22Rv1 (cell line): Measurements from ENCODE around the gene SLC48A1.
A peak's percentile ranks its signal among the peaks of the same experiment; 100 is the strongest.

Source experiments
- H3K27ac ChIP-seq: fragments of 450-650 bp; 2 replicates; pipeline ENCODE4 v1.5.1; 2017
- ZFX ChIP-seq: fragments of 450-650 bp; IDR thresholded peaks from 2 replicates; pipeline ENCODE4 v1.6.1; 2017; ENCODE audit warnings: antibody characterized with exemption, borderline replicate concordance
- TF ChIP-seq, protein P1 (sequence below): fragments of 450-650 bp; IDR thresholded peaks from 2 replicates; pipeline ENCODE4 v1.5.1; 2017; ENCODE audit warnings: mild to moderate bottlenecking

Gene SLC48A1

GRCh38 chr12:47817272-47818006, 44.4 kb downstream of the SLC48A1 start:
- TF ChIP-seq, protein P1, sequence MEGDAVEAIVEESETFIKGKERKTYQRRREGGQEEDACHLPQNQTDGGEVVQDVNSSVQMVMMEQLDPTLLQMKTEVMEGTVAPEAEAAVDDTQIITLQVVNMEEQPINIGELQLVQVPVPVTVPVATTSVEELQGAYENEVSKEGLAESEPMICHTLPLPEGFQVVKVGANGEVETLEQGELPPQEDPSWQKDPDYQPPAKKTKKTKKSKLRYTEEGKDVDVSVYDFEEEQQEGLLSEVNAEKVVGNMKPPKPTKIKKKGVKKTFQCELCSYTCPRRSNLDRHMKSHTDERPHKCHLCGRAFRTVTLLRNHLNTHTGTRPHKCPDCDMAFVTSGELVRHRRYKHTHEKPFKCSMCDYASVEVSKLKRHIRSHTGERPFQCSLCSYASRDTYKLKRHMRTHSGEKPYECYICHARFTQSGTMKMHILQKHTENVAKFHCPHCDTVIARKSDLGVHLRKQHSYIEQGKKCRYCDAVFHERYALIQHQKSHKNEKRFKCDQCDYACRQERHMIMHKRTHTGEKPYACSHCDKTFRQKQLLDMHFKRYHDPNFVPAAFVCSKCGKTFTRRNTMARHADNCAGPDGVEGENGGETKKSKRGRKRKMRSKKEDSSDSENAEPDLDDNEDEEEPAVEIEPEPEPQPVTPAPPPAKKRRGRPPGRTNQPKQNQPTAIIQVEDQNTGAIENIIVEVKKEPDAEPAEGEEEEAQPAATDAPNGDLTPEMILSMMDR, result peak; percentile 24
- no peak for TF ChIP-seq ZFX
- H3K27ac ChIP-seq, result peak overlapping the region; percentile 82

- TF ChIP-seq ZFX, result no peak
- TF ChIP-seq, protein P1, result no peak
- peak overlapping the region; percentile 82 for H3K27ac ChIP-seq
Observed at GRCh38 chr12:47818007-47818376, 45.0 kb downstream of the SLC48A1 start.

DNA sequence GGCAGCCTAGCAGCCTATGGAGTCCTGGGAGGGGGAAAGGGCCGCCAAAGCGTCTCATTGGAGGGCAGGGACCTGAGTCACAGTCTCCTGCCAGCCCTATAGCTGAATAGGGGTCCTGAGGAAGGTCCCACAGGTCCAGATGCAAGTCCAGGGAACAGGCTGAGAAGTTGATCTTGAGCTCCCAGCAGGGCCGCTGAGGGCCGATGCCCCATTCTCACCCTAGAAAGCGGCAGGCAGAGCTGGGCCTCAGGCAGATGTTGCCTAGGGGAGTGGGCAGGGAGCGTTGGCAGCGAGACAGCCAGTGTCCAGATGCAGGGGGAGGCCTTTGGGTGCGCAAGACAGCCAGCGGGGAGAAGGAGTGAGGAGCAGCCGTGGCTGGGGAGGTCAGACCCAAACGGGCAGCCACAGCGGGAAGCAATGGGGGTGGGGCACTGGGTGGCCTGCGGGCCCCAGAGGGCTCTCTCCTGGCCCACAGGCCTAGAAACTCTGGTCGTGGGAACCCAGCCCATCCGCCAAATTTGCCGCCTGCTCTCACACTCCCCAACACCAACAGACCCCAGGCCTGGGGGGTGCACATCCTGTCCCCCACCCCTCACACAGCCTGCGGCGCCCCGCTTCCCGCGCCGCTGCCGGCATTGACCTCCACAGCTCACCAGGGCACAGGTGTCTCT, 45.6 kb downstream of the SLC48A1 start:
- peak overlapping the region; percentile 82 for H3K27ac ChIP-seq
- TF ChIP-seq, protein P1, result no peak
- no peak for TF ChIP-seq ZFX

- TF ChIP-seq, protein P1, result peak; percentile 18; the same call in 1 of the 2 replicates
- no peak for TF ChIP-seq ZFX
- peak overlapping the region; percentile 82 for H3K27ac ChIP-seq
Observed at GRCh38 chr12:47819138-47819895, 46.3 kb downstream of the SLC48A1 start.

GRCh38 chr12:47819896-47820630, 47.0 kb downstream of the SLC48A1 start, which contains the start of gene HDAC7:
TSS of gene HDAC7 (minus strand) at chr12:47819903. CDS start at chr12:47819785, 118 bp downstream.
- TF ChIP-seq, protein P1, result 0 out of 2 replicates have a peak, but pooled peaks have one; percentile 11
- TF ChIP-seq ZFX, result no peak
- H3K27ac ChIP-seq, result peak within 1 kb of the TSS; percentile 82

- TF ChIP-seq ZFX, result no peak
- TF ChIP-seq, protein P1, result no peak
- peak overlapping the region; percentile 82 for H3K27ac ChIP-seq
Observed at GRCh38 chr12:47820631-47821345, 47.8 kb downstream of the SLC48A1 start.
